Astrocyte of the cerebellum (primary cell): ENCODE results near the gene VWA2.

Experiments
- DNase-seq: peaks from one replicate; pipeline ENCODE4 v3.0.0-alpha.2; 2011; ENCODE audit warnings: low read depth
- H3K4me3 ChIP-seq: 2 replicates; pipeline ENCODE4 v1.5.1; 2011; ENCODE audit warnings: mild to moderate bottlenecking, low read depth, low read length, moderate library complexity
- CTCF ChIP-seq: IDR thresholded peaks from 2 replicates; pipeline ENCODE4 v1.5.1; 2012; ENCODE audit warnings: low read length, low read depth, moderate library complexity, mild to moderate bottlenecking; ENCODE audit errors: missing control alignments
- in situ Hi-C: cut with HindIII; loops from 2 replicates; pipeline ENCODE4 v1.10.0; 2017; ENCODE audit warnings: low sequenced_read_pairs

VWA2 gene

GRCh38 chr10:114207349-114207748 is 31.7 kb upstream of the VWA2 start:
- in situ Hi-C loops: no loop called here

GRCh38 chr10:114208351-114208750 is 30.7 kb upstream of the VWA2 start:
- no peak overlapping the region for H3K4me3 ChIP-seq
- in situ Hi-C loops: no loop called here
- TF ChIP-seq CTCF: no peak
- DNase-seq: no peak

More at GRCh38 chr10:114207349-114207748, 31.7 kb upstream of the VWA2 start:
- TF ChIP-seq CTCF: no peak
- no peak overlapping the region for H3K4me3 ChIP-seq
- no peak for DNase-seq

- H3K4me3 ChIP-seq: no peak overlapping the region
- in situ Hi-C loops: no loop called here
- no peak for DNase-seq
- TF ChIP-seq CTCF: no peak
Observed at GRCh38 chr10:114212153-114212552, 26.9 kb upstream of the VWA2 start.

GRCh38 chr10:114215033-114215432 is 24.0 kb upstream of the VWA2 start:
- in situ Hi-C loops: no loop called here
- H3K4me3 ChIP-seq: no peak overlapping the region
- no peak for DNase-seq
- no peak for TF ChIP-seq CTCF

GRCh38 chr10:114220281-114220680 is 18.8 kb upstream of the VWA2 start:
- DNase-seq: no peak

GRCh38 chr10:114221235-114221634 is 17.8 kb upstream of the VWA2 start:
- in situ Hi-C loops: no loop called here
- no peak overlapping the region for H3K4me3 ChIP-seq
- no peak for TF ChIP-seq CTCF
- DNase-seq: no peak

More at GRCh38 chr10:114220281-114220680, 18.8 kb upstream of the VWA2 start:
- no peak for TF ChIP-seq CTCF
- in situ Hi-C loops: no loop called here
- no peak overlapping the region for H3K4me3 ChIP-seq

- no peak for DNase-seq
- no peak for TF ChIP-seq CTCF
- no peak overlapping the region for H3K4me3 ChIP-seq
- in situ Hi-C loops: no loop called here
Observed at GRCh38 chr10:114223066-114223465, 16.0 kb upstream of the VWA2 start.
